NCI-H2107 treated with DMSO at 0.1 percent for 48 hours (cell line): ENCODE data around the gene SLC43A2.
A peak's percentile ranks its signal among the peaks of the same experiment; 100 is the strongest.
"Not testable (repeated sequence)": the region's sequence is repeated elsewhere in the genome, so short reads cannot be mapped to it uniquely, and the experiment has no call there.

ENCODE experiments used
- DNase-seq: peaks from one replicate; lab custom pipeline; 2025; ENCODE audit not compliant: unreplicated experiment; lab: John Stamatoyannopoulos, UW

Gene SLC43A2

GRCh38 chr17:1590029-1590746, 38.4 kb downstream of the SLC43A2 start:
- DNase-seq = no peak

GRCh38 chr17:1588821-1589585, 39.6 kb downstream of the SLC43A2 start:
- DNase-seq = no peak

GRCh38 chr17:1584167-1584566, 44.5 kb downstream of the SLC43A2 start:
- no peak for DNase-seq

- no peak for DNase-seq
Observed at GRCh38 chr17:1583556-1583955, 45.1 kb downstream of the SLC43A2 start.

- DNase-seq = no peak
Observed at GRCh38 chr17:1582374-1582773, 46.3 kb downstream of the SLC43A2 start.

GRCh38 chr17:1580979-1581676, 47.5 kb downstream of the SLC43A2 start:
- DNase-seq = no peak

- no peak for DNase-seq
Observed at GRCh38 chr17:1578029-1578428, 50.6 kb downstream of the SLC43A2 start.

GRCh38 chr17:1577583-1578013, 51.0 kb downstream of the SLC43A2 start:
- no peak for DNase-seq

GRCh38 chr17:1577182-1577581, 51.5 kb downstream of the SLC43A2 start:
- no peak for DNase-seq

GRCh38 chr17:1576500-1576899, 52.1 kb downstream of the SLC43A2 start:
- no peak for DNase-seq

GRCh38 chr17:1574697-1575471, 53.8 kb downstream of the SLC43A2 start:
- DNase-seq = no peak

GRCh38 chr17:1573932-1574696, 54.5 kb downstream of the SLC43A2 start:
- DNase-seq = peak; percentile 19

- DNase-seq = not testable (repeated sequence)
Observed at GRCh38 chr17:1572646-1573045, 56.0 kb downstream of the SLC43A2 start.

GRCh38 chr17:1571341-1571704, 57.3 kb downstream of the SLC43A2 start:
- DNase-seq = no peak

- no peak for DNase-seq
Observed at GRCh38 chr17:1568950-1569810, 59.5 kb downstream of the SLC43A2 start.

GRCh38 chr17:1566505-1567199, 62.0 kb downstream of the SLC43A2 start:
- no peak for DNase-seq

GRCh38 chr17:1565877-1566276, 62.8 kb downstream of the SLC43A2 start:
- no peak for DNase-seq

- no peak for DNase-seq
Observed at GRCh38 chr17:1563786-1564613, 64.6 kb downstream of the SLC43A2 start.
